ENCODE measurements around the gene ALPG.
"Not testable (repeated sequence)": the region's sequence is repeated elsewhere in the genome, so short reads cannot be mapped to it uniquely, and the experiment has no call there.

The ALPG gene

DNA sequence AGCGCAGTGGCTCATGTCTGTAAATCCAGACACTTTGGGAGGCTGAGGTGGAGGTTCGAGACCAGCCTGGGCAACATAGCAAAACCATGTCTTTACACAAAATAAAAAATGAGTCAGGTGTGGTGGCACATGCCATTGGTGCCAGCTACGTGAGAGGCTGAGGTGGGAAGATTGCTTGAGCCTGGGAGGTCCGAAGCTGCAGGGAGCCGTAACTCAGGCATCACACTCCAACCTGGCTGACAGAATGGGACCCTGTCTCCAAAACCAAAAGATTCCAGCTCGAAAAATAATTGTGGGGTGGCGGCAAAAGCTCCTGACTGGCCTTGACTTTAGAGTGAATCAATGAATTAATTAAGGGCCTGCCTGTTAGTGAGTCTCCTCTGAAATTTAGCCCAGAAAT, 29.3 kb upstream of the ALPG start:
- no peak for DNase-seq (ENCODE audit: low read depth)

DNA sequence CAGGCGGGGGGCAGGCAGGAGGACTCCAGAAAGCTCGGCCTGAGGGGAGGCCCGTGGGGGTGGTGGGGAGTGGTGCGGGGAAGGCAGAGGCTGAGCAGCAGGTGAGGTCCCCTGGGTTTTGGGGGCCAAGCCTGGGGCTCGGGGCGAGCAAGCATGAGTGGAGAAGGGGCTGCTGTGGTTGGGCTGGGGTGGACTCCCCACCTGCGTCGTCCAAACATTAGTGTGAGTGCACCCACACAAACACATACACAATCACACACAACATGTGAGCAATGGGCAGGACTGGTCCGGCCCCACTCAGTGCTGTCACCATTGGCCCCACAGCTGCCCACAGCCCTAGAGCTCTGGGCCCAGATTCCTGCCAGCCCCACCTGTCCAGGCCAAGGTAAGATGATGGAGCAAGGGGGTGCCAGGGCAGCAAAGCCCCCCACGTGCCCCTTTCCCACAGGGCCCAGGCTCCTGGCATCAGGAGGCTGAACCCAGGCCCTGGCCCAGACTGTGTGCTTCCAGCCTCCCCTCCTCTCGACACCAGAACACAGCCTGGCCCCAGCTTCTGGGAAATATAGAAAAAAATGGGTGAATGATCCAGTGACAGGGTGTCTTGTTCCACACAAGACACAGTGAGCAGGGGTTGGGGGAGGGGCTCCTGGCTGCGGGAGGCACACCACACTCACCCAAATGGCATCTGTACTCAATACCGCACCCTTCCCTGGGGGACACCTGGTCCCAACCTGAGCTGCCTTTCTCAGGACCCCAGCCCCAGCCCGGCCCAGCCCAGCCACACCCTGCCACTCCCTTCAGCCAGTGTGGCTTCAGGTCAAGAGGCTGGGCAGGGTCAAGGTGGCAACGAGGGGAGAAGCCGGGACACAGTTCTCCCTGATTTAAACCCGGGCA, 28.6 kb upstream of the ALPG start:
- DNase-seq (ENCODE audit: low read depth) = no peak

DNA sequence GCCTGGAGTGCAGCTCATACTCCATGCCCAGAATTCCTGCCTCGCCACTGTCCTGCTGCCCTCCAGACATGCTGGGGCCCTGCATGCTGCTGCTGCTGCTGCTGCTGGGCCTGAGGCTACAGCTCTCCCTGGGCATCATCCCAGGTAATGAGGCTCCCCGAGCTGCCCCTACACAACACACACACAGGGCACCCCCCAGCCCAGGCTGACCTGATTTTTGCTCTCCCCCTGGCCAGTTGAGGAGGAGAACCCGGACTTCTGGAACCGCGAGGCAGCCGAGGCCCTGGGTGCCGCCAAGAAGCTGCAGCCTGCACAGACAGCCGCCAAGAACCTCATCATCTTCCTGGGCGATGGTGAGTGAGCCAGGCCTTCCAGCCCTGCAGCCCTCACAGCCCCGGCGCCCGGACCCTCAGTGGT, 27.9 kb upstream of the ALPG start, which contains the start of gene ALPP:
TSS of gene ALPP (plus strand) at position 17 of the 417 bp plus-strand sequence. CDS start at position 69, 52 bp downstream.
- not testable (repeated sequence) for DNase-seq (ENCODE audit: low read depth)

DNA sequence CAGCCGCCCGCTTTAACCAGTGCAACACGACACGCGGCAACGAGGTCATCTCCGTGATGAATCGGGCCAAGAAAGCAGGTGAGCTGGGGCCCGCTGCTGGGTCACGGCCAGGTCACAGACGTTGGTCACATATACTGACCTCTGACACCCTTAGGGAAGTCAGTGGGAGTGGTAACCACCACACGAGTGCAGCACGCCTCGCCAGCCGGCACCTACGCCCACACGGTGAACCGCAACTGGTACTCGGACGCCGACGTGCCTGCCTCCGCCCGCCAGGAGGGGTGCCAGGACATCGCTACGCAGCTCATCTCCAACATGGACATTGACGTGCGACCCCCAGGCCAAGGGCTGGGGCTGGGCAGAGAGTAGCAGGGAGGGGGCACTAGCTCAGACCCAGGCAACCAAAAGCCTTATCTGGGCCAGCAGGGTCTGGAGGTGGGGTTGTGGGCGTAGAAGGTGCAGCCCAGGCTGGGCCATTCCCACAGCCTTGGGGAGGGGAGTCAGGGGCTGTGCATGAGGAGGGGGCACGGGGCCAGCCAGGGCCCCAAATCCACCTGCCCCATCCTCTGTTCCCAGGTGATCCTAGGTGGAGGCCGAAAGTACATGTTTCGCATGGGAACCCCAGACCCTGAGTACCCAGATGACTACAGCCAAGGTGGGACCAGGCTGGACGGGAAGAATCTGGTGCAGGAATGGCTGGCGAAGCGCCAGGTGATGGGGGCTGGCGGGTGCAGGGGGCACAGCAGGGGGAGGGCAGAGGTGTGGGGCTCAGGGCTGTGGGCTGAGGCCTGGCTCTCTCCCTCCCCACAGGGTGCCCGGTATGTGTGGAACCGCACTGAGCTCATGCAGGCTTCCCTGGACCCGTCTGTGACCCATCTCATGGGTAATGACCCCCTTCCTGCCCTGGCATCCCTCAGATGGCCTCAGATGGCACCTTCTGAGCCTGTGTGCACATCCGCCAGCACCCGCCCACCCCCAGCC, 26.7 kb upstream of the ALPG start:
- not testable (repeated sequence) for DNase-seq (ENCODE audit: low read depth)

DNA sequence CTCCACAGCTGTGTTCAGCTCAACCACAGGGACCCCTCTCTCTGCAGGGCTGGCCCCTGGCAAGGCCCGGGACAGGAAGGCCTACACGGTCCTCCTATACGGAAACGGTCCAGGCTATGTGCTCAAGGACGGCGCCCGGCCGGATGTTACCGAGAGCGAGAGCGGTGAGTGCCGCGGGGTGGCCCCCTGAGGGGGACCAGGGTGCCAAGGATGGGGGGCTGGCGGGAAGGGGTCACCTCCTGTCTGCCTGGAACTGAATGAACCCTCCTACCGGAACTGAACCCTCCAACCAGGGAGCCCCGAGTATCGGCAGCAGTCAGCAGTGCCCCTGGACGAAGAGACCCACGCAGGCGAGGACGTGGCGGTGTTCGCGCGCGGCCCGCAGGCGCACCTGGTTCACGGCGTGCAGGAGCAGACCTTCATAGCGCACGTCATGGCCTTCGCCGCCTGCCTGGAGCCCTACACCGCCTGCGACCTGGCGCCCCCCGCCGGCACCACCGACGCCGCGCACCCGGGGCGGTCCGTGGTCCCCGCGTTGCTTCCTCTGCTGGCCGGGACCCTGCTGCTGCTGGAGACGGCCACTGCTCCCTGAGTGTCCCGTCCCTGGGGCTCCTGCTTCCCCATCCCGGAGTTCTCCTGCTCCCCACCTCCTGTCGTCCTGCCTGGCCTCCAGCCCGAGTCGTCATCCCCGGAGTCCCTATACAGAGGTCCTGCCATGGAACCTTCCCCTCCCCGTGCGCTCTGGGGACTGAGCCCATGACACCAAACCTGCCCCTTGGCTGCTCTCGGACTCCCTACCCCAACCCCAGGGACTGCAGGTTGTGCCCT, 25.2 kb upstream of the ALPG start:
- not testable (repeated sequence) for DNase-seq (ENCODE audit: low read depth)

DNA sequence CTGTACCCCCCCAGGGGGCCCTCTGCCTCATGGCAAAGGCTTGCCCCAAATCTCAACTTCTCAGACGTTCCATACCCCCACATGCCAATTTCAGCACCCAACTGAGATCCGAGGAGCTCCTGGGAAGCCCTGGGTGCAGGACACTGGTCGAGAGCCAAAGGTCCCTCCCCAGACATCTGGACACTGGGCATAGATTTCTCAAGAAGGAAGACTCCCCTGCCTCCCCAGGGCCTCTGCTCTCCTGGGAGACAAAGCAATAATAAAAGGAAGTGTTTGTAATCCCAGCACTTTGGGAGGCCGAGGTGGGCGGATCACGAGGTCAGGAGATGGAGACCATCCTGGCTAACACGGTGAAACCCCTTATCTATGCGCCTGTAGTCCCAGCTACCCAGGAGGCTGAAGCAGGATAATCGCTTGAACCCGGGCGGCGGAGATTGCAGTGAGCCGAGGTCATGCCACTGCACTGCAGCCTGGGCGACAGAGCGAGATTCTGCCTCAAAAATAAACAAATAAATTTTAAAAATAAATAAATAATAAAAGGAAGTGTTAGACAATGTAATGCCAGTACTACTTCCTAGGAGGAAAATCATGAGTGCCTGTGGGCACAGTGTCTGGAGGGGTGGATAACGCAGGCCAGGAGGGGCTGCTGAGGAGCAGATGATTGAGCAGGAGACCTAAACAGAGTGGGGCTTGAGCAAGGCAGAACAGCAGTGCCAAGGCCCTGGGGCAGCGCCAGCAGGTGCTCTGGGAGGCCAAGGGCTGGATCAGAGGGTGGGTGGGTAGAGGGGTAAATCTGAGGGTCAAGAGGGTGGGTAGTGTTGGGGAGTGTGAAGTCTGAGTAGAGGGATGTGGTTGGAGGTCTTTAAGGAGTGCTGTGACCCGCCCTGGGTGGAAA, 24.1 kb upstream of the ALPG start:
- no peak for DNase-seq (ENCODE audit: low read depth)

DNA sequence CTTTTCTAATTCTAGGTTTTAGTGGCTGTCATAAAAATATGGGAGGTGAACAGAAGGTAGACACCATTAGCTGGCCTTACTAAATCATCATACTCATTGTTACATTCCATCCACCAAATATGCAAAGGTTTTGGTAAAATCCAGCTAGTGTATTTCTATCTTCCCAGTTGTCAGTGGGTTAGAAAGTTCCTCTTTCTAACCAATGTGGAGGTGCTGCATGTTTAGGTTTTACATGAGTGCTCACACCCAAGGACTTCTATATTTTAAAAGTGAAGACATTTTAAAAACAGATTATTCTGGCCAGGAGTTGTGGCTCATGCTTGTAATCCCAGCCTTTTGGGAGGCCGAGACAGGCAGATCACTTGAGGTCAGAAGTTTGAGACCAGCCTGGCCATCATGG, 22.2 kb upstream of the ALPG start:
- DNase-seq (ENCODE audit: low read depth) = no peak

DNA sequence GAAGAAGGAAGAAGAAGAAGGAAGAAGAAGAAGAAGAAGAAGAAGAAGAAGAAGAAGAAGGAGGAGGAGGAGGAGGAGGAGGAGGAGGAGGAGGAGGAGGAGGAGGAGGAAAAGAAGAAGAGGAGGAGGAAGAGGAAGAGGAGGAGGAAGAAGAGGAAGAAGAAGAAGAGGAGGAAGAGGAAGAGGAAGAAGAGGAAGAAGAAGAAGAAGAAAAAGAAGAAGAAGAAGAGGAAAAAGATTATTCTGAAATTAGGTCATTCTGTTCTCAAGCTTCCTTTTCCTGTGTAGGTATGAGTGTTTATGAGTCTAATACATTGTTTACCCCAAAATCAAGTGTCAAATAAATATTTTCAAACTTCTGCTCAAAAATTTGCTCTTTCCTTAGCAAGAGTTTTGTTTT, 21.6 kb upstream of the ALPG start:
- DNase-seq (ENCODE audit: low read depth) = not testable (repeated sequence)

DNA sequence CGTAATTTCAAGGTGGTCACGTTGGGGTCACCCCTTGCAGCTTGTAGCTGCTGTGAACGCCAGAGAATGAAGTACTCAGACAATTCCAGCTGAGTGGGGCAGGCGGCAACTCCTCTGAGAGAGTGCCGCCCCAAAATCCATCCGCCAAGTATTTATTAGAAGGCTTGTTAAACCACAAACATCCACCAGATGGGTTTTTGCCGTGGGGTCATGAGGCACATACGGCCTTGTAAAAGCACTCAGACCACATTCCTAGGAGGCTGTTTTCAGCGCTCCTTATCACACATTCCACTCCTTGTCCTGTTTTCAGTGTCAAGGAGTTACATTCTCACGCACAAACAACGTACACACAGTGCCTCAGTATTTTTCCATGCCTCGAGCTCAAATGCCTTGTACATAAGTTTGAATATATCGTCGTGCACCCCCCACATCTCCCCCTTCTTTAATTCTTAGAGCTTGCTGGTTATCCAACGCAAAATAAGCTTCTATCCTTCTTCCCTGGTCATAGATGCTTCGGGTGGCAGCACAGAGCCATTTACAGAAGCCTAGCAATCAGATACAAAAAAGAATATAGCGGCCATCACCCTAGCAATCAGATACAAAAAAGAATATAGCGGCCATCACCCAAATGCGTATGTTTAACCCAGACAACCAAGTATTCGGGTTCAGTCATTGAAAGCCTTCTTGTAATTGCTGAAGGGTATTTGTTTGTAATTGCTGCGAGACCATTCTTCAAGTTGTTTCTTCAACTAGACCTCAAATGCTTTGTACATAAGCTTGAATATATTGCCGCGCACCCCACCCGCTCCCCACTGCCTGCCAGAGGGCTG, 20.8 kb upstream of the ALPG start:
- no peak for DNase-seq (ENCODE audit: low read depth)

DNA sequence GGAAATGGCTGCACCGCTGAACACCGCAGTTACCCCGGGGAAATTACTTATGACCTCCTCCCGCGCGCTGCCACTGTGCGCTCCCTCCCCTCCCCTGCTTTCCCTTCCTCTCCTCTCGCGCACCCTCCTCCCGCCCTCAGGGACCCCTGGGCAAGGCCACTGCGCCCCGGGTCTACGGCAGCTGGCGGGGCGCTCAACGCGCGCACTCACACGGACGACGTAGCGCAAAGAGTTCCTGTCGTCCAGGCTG, 20.2 kb upstream of the ALPG start:
- no peak for DNase-seq (ENCODE audit: low read depth)

DNA sequence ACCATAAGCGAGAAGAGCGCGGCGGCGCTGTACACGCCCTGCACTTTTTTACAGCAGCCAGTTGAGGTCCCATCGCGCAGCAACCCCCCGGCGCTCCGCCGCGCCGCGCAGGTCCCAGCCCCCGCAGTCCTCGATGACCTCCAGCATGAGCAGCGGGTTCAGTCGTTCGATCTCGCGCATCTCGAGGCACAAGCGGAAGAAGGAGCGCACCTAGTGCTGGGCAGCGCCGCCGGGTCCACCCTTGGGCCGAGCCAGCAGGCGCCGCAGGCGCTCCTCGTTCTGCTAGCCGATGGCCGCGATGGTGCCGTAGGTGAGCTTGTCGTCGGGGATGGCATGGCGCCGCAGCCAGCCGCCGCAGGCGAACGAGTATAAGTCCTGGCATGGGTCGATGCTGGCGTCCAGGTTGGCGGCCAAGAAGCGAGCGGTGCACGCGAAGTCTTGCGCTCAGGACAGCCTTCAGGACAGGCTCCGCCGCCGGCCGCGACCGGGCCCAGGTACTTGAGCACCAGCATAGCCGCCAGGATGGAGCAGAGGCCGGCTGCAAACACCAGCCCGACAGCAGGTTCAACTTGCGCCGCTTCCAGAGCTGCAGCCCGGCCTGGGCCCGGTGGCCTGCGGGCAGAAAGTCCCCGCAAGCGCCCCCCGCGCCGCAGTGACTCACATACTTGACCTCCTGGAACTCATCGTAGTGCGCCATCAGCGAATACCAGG, 19.7 kb upstream of the ALPG start:
- DNase-seq (ENCODE audit: low read depth) = no peak

DNA sequence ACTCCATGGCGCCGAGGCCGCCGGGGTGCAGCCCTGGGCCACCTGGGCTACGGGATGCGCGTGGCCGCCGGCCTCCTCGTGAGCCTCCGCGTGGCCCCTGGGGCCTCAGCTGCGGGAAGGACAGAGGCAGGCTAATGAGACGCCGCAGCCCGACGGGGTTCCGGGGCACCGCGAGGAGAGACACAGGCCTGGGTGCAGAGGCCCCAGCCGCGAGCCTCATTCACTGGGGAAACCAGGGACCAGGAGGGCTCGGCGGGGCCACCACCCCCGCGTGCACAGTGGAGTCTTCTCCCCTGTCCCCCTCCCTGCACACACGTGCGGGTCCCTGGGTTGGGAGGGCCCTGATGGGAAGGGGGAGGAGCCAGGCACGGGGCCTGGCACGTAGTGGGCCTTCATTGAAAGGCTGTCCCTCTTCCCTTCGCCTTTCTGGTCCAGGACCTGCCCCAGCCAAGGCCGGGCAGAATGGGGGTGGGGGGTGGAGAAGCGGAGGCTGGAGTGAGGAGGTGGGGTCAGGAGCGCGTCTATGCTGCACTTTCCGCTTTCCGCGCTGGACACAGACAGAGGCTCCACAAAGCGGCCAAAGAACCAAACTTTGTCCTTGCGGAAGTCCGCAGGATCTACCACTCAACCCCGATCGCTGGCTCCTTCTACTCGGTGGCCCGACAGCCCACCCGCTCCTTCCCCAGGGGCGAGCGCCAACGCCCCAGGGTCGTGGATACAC, 19.0 kb upstream of the ALPG start:
- no peak for DNase-seq (ENCODE audit: low read depth)

DNA sequence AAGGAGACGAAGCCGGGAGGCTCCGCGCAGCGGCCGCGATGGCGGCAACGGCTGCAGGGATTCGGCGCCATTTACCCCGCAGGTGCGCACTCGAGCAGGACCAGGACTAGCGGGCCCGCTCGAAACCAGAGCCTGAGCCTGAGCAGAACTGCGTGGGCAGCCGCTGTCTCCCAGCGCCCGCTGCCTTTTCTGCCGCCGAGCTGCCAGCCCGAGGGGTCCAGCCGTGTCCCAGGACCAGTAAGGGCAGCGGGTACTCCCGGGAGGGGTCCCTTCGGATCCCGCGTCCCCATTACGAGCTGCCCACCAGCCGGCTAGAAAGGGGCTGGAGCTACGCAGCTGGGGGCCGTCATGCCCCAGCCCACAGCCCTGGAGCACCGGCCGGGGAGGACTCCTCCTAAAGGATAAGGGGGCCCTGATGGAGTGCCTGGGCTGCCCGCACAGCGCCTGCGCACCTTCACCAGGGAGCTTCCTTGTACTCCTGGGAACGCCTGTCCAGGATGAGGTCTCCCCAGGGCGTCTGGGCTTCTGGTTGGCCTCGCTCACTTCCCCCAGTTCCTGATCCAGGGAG, 18.2 kb upstream of the ALPG start:
- no peak for DNase-seq (ENCODE audit: low read depth)

DNA sequence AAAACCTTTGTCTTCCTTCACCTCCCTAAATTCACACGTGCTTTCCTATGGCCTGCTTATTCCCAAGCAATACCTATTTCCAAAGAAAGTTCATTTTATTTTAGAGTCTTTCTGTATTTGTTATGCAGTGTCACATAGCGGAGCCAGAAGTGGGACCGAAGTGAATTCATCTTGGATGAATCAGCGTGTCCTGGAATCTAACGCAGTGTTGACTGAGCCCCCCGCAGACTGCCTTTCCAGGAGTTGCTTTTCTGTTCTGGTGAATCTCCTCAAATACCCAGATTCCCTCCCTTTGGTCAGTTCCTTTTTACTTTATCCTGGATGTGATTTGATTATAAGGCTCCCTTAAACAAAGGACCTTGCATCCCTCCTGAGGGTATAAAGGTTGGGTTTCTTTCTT, 17.3 kb upstream of the ALPG start:
- no peak for DNase-seq (ENCODE audit: low read depth)

DNA sequence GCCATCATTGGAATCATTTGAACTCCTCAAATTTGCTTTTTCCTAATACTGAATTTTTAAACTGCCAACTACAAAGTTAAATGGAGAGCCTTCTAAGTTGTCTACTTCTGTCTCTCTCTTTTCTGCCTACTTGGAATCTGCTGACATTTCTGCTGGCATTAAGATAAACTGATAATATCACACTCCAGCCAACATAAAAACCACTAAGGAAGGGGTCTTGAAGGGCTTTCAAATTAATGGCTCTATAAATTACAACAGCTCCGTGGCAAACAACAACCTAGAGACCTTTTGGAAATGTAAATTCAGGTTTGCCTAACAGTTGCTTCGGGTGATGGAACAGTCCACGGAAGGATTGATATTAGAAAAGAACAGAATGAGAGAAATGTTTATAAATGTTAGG, 16.0 kb upstream of the ALPG start:
- no peak for DNase-seq (ENCODE audit: low read depth)

DNA sequence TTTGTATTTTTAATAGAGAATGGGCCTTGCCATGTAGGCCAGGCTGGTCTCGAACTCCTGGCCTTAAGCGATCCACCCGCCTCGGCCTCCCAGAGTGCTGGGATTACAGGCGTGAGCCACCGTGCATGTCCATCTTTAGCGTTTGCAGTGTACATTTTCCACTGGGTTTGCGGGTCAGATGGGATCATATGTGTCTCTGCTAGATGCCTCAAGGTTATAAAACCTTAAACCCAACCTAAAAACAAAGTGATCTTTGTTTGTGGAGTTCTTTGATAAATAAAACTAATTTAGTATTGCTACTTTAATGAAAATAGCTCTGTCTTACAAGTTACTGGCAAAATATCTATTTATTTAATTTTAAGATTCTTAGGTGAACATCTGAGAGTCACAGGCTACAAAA, 13.1 kb upstream of the ALPG start:
- no peak for DNase-seq (ENCODE audit: low read depth)

DNA sequence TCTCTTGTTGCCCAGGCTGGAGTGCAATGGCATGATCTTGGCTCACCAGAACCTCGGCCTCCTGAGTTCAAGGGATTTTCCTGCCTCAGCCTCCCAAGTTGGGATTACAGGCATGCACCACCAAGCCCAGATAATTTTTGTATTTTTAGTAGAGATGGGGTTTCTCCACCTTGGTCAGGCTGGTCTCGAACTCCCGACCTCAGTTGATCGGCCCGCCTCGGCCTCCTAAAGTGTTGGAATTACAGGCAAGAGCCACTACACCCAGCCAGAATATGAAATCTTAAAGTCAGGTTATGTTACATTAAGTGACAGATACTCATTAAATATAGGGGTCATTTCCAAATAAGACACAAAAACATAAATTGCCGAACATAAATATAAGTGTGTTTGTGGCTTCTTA, 12.2 kb upstream of the ALPG start:
- not testable (repeated sequence) for DNase-seq (ENCODE audit: low read depth)

DNA sequence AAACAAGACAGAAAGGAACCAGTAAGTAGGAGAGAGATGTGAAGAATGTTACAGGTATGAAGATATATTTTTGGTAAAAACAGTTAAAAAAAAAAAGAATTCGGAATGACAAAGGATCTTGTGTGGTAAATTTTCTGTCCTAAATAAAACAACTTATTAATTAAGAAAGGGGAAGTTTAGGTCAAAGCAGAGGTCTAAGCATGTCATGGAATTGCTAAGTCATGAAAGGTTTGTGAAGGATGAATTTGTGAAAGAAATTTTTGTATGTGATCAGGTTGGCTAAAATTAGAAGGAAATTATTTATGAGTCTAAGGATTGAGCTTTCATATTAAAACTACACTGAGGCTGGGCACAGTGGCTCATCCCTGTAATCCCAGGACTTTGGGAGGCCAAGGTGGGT, 11.1 kb upstream of the ALPG start:
- no peak for DNase-seq (ENCODE audit: low read depth)

DNA sequence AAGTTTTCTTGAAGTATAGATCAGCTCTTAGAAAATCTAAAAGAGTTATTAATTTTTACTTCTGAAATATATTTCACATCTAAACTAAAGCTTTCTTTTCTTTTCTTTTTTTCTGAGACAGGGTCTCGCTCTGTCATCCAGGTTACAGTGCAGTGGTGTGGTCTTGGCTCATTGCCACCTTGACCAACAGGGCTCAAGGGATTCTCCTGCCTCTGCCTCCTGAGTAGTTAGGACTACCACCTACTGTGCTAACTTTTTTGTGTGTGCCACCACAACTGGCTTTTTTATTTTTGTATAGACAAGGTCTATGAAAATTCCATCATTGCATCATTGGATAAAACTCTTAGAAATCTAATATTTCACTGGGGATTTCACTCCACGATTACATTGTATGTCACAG, 10.0 kb upstream of the ALPG start:
- no peak for DNase-seq (ENCODE audit: low read depth)

Data from stimulated activated CD8-positive, alpha-beta memory T cell treated with anti-CD3 and anti-CD28 coated beads, Interleukin-12 subunit alpha, Interleukin-12 subunit beta, amount 100 ng/mL, for 4 hours (primary cell).